Left renal pelvis (tissue), 4 donors: ENCODE results near the gene JOSD2. TPM values are rescaled to one million over a fixed set of nuclear protein-coding genes. Genes with fewer than 3 reads are reported as not detected.

Experiments used
- DNase-seq, 4 donors: peaks; one replicate each; pipeline ENCODE4 v3.0.0-alpha.2; 2013; ENCODE audit warnings: low read depth in 4 of 4, low spot score in 3 of 4
- polyA plus RNA-seq, 4 donors: library from polyadenylated mRNA; unstranded; fragments of 120-200 nt; gene quantifications; one replicate each; pipeline ENCODE4 v1.2.1, GENCODE V29; 2013; ENCODE audit not compliant: insufficient read length in 4 of 4

Gene JOSD2
- polyA plus RNA-seq, 4 donors = 9.2 to 14.1 (median 10.1) TPM

DNA sequence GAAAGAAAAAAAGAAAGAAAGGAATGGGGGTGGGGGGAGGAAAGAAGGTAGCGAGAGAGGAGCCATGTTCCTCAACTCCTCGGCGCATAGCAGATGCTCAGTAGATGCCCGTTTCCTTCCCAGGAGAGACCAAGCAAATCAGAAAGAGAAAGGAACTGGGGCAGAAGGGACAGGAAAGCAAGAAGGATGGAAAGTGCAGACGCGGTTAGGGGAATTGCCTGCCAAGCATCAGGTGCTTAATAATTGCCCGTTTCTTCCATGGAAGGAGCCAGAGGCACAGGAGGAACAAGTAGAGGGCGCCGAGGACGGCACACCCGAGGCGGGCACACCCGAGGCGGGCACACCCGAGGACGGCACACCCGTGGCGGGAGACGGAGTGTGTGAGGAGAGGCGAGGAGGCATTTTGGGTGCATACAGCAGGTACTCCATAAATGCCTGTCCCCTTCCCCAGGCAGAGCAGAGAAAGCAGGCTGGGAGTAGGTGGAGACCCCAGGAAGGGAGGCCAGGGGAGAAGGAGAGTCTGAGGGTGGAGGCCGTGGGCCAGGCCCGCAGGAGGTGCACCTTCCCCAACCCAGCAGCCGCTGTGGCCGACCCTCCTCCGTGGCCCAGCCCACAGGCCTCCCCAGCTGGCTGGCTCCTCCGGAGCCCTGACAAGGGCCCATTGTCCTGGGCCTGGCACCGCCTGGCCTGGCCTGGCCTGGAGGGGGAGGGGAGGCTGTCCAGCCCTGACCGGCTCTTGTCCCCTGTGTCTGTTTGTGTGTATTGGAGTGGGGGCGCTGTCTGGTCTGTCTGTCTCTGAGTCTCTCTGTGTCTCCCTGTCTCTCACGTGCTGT is 14.6 kb downstream of the JOSD2 start:
- no peak for DNase-seq

DNA sequence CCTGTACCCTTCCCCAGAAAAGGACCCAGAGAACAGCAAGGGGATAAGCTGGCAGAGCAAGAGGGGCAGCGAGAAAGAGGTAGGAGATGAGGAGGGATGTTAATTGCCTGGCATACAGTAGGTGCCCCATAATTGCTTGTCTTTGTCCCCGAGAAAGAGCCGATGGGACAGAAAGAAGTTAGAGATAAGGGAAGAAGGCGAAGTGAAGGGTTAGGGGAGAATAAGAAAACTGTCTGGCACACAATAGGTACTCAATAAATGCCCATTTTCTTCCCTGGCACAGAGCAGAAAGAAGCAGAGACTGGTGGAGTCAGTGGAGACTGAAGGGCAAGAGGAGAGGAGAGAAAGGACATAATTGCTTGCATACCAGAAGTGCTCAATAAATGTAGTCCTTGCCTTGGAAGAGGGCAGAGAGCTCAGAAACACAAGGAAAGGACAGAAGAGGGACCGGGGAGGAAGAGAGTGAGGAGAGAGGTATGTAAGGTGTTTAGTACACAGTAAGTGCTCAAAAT is 15.9 kb downstream of the JOSD2 start:
- no peak for DNase-seq

DNA sequence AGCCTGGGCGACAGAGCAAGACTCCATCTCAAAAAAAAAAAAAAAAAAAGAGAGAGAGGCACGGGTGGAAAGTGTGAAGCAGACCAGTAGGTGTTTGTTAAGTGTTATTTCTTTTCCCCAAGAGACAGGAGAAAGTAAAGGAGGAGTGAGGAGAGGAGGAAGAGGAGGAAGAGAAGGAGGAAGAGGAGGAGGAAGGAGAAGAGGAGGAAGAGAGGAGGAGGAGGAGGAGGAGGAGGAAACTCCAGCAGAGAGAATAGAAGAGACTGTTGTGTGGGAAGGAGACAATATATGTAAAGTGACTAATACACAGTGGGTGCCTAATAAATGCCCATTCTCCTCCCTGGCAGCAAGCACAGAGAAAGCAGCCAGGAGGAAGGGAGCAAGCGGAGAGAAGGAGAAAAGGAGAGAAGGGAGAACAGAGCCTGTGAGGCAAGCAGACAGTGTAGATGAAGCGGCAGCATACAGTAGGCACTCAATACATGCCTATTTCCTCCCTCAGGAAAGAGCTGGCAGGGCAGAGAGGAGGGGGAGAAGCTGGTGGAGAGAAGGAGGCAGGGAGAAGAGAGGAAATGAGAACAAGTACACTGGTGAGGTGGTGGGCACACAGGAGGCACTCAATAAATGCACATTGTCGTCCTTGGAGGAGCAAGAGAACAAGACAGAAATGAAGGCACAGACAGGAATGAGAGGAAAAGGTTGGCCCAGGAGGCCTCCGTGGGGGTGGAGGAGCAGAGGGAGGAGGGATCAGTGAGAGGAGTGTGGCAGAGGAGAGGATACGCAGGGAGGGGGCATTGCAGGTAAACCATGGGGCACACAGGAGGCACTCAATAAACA is 16.6 kb downstream of the JOSD2 start:
- no peak for DNase-seq

DNA sequence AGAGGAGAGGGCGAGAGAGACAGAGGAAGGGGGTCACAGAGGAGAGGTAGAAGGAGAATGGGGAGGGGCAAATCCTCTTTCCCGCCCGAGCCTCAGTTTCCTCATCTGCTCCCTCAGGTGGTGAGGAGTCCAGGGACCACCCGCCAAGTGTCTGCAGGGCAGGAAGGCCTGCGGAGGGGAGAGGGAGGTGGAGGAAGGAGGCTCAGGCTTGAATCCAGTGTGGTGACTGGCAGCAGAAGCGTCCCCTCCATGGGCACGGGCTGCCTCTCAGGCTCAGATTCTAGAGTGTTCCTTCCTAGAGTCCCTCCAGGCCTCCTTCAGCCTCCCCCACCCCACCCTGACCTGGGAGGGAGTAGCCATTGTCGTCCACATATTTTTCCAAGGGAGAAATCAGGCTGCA is 17.8 kb downstream of the JOSD2 start:
- no peak for DNase-seq

DNA sequence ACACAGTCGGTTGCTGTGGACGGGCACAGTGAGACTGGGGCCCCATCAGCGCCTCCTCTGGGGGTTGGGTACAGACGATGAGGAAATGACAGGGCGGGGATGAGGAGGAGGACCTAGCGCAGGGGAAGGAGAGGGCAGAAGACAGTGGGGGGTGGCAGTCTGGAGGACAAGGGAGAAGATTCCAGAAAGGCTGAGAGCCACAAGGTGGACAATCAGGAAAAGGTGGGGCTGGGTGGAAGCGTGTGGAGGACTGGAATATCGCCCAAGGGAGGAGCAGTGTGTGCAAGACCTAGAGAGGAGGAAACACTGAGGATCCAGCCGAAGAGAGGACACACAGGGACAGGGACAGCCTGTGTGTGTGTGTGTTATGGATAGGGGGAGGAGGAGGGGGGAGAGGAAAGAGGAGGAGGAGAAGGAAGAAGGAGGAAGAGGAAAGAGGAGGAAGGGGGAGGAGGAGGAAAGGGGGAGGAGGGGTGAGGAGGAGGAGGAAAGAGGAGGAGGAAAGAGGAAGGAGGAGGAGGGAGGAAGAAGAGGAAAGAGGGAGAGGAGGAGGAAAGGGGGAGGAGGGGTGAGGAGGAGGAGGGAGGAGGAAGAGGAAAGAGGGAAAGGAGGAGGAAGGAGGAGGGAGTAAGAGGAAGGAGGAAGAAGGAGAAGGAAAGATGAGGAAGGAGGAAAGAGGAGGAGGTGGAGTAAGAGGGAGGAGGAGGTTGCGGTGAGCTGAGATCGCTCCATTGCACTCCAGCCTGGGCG is 18.5 kb downstream of the JOSD2 start:
- DNase-seq = no peak

DNA sequence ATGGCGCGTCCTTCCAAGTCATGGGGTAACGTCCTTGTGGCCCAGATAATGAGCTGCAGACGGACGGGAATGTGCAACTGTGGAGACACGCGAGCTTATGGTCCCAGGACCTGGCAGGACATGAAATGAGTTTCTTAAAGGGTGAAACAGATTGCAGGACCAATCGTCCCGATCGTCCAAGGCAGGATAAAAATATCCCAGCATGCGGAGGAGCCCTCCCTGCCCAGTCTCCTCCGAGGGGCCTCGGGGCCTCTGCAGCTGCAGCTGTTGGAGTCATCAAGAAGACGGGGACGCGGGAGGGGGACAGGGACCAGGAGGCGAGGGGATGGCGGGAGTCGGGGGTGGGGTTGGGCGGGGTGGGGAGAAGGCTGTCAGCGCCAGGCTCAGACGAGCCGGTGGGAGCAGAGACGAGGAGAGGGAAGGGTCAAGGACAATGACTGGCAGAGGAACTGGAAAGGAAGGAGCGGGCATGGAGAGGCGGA is 20.0 kb downstream of the JOSD2 start:
- no peak for DNase-seq

DNA sequence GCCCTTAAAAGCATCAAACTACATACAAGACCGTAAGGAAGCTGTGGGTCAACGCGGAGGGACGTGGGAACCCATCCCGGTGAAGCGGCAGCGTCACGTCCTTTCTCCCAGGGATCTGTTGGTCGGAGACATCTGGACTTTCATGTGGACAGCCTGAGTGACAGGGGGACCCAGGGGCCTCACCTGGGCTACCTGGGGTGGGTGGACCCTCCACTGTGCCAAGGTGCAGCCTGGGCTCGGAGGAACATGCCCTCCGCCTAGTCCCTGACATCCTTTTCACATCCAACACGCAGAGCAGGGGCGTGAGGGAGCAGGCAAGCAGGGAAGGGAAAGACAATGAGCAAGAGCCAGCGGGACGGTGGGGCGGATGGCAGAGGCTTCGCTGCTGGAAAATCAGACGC is 20.6 kb downstream of the JOSD2 start:
- no peak for DNase-seq

DNA sequence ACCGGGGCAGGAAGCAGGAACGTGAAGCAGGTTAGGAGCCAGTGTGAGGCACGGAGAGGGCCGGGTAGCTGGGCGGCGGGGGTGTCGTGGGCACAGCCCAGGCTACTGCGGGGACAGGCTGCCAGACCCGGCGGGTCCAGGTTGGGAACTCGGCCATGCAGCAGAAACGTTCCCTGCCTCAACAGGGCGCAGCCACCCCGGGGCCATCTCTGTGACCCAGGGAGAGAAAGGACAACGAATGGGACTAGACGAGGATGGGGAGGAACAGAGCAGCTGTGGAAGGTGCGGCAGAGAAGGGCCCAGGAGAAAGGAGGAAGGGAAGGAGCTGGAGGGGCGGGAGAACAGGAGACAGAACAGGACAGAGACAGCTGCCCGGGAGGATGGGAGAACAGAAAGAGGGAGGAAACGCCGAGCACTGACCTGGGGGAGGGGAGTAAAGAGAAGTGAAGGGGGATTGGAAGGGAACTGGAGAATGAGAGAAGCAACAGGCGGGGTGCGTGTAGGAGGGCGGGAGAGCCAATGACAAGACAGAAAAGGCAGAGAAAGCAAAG is 21.5 kb downstream of the JOSD2 start:
- no peak for DNase-seq

DNA sequence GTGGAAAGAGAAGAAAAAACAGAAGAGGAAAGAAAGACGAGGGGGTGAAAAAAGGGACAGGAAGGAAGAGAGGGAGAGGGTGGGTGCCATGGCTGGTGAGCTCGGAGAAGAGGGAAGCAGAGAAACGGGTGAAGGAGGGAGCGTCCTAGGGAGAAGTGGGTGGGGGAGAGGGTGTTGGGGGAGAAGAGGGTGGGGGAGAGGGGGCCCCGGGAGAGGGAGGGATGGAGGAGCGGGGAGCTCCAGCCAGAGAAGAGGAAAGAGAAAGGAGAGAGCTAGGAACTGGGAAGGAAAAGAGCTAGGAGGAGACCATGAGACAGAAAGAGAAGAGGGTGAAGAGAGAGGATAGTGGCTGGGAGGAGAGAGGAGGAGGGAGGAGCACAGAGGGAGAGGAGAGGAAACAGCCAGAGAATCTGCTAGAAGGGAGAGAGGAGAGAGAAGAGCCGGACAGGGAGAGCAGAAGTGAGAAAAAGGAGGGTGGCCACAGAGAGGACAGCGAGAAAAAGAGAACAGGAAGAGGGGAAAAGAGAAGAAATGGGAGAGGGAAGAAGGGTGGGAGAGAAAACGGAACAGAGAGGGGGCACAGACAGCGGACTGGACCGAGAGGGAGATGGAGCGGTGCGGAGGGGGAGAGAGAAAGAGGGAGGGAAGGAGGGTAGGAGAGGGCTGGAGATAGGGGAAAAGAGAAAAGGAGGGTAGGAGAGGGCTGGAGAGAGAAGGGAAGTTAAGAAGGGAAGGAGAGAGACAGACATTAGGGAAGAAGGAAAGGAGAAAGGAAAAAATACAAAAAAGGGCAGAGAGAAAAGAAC is 22.4 kb downstream of the JOSD2 start:
- no peak for DNase-seq

DNA sequence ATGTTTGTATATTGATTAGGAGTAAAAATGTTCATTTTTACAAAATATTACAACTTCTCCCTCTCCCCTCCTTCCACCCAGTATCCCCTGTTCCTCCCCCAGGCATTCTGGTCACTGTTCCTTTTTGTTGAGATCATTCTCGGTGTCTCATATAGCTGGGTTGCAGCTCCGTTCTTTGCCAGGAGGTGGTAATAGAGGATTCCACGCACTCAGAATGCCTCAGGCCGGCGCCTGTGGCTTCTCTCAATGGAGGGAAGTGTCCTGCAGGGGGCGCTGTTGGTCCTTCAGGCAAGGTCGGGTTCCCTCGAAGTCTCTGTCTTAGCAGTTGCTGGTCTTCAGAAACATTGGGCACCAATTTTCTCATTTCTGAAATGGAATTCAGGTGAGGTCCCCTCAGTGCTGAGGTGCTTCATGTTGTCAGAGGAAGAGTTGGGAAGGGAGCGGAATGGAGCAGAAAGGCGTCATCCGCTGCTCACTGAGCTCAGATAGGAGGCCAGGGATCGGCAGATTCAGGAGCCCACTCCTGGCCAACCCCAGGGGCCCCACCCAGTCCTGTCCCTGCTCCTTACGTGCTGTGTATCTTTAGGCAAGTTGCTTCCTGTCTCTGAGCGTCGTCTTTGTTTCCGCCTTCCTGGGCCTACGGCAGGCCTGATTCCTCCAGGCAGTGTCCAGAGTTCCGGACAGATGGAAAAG is 24.0 kb downstream of the JOSD2 start:
- DNase-seq = no peak

DNA sequence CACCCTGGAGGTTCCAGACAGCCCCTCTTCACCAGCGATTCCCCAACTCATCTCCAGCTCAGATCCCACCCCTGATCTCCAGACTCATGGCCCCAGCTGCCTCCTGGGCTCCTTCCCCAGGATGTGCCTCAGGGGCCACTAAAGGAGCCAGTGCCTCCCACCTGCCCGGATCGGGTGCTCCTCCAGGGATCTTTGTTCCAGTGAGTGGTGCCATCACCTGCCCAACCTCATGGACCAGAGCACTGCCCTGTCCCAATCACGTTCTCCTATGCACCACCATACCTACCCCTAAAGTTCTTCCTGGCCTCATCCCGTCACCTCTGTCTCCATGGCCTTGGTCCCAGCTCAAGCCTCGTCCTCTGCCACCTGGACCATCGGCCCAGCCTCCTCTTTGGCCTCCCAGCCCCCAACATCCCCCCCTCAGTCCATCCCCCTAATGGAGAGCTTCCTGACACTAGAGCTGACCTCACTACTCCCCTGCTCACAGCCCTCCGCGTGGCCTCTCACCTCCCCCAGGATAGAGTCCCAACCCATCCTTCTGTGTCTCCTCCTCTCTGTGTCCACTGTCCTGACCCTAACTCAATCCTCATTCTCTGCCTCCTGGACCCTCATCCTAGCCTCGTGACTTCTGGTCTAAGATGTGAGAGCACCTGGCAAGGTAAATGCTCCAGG is 25.6 kb downstream of the JOSD2 start:
- no peak for DNase-seq

DNA sequence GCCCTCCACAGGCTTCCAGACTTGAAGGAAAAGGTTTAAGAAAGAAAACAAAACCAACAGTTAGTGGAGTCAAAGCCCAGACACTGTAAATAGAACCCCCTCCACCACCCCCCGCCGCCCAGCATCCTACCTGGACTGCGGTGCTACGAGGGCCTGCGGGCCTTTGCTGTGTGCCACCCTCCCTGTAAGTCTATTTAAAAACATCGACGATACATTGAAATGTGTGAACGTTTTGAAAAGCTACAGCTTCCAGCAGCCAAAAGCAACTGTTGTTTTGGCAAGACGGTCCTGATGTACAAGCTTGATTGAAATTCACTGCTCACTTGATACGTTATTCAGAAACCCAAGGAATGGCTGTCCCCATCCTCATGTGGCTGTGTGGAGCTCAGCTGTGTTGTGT is 28.1 kb downstream of the JOSD2 start:
- no peak for DNase-seq

DNA sequence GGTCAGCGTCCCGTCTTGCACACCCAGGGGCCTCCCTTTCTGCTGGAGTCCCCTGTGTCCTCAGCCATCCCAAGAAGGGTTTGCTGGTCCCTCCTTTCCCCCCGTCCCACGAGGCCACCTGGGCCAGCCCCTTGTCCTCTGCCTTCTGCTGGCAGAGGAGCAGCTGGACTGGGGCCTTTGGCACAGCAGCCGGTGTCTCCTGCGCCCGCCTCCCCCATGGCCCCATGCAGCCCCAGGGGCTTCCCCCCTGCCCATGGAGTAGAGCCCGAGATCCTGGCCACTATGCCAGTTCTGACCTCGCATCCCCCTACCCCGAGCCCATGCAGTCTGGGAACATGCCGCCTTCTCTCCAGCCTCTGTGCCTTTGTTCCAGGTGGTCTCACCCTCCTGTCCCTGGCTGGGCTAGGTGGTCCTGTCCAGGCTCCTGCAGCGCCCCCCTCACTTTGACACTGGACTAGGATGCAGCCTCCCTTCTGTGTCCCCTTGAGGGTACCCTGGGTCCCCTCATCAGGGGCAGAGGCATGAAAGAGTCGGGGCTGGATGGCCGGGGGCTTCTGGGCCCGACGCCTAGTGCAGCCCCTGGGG is 28.6 kb downstream of the JOSD2 start:
- no peak for DNase-seq

DNA sequence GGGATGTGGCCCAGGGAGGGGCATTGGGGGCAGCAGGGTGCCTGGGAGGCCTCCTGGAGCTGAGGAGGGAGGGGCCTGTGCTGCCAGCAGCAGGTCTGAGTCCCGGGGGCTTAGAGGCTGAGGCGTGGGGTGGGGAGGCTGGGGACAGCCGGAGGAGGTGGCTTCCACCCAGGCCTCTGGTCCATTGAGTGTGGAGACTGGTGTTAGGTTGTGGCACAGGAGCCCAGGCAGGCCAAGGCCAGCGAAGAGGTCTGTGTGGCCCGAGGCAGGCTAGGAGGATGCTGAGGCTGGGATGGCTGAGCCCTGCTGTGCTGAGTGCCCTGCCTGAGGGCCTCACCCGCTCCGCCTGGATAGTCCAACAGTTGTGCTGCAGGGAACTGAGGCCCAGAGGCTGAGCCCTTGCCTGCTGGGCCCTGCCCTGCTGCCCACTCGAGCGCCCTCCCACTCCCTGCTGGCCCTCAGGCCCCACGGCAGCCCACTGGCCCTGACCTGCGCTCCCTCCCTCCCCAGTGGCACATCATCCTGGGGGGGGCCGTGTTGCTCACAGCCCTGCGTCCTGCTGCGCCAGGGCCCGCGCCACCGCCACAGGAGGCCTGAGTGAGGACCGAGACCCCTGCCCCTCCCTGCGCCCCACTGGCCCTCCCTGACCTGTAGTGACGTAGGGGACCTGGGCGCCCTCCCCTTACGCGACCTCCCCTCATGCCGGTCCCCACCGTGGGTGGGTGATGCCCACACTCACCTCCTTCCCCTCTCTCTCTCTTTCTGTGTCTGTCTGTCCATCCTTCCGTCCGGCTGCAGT is 29.4 kb downstream of the JOSD2 start:
- no peak for DNase-seq

DNA sequence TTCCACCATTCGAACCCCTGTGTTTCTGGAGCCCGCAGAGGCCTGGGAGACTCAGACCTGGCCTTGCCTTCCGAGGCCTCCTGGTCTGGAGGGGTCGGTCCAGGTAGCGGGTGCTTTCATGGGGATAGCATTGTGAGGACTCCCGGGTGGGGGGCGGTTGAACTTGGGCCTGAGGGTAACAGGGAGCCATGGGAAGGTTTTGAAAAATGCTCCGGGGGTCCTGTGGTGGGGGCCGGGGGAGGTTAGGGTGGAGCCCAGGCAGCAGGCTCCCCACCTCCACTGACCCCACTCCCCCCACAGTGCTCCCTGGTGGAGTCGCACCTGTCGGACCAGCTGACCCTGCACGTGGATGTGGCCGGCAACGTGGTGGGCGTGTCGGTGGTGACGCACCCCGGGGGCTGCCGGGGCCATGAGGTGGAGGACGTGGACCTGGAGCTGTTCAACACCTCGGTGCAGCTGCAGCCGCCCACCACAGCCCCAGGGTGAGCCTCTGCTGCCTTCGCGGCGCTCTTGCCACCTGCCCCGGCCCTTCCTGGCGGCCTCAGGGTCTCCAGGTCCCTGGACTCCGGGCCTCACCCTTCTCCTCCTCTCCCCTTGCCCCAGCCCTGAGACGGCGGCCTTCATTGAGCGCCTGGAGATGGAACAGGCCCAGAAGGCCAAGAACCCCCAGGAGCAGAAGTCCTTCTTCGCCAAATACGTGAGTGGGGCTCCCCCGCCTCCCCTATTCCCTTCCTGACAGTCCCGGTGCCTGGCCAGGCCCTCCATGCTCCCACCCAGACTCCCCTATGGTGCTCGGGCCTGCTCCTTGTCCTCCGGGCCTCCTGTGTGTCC is 30.5 kb downstream of the JOSD2 start:
- DNase-seq = no peak

DNA sequence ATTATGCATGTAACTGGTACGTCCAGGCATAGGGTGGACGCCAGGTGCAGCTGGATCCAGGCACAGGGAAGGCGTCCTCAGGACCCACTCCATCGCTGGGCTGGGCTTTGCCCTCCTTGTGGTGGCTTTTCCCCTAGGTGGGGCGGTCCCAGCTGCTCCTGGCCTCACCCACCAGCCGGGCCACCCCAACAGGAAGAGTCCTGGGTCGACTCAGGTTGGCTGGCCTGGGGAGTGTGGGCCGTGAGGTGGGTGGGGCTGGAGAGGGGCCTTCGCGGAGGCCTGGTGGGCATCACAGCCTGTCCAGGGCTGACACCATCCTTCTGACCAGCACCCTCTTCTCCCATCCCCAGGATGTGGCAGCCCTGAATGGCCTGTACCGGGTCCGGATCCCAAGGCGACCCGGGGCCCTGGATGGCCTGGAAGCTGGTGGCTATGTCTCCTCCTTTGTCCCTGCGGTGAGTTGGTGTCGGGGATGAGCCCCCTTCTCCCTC is 31.2 kb downstream of the JOSD2 start:
- no peak for DNase-seq
